GM19438 (cell line): Measurements from ENCODE around the gene KIF26B.

Experiments used
- ATAC-seq: cut with Tn5 transposase; IDR thresholded peaks from one replicate; pipeline ENCODE4 v1.9.1; 2021; ENCODE audit warnings: low read depth; ENCODE audit not compliant: unreplicated experiment

The KIF26B gene

DNA sequence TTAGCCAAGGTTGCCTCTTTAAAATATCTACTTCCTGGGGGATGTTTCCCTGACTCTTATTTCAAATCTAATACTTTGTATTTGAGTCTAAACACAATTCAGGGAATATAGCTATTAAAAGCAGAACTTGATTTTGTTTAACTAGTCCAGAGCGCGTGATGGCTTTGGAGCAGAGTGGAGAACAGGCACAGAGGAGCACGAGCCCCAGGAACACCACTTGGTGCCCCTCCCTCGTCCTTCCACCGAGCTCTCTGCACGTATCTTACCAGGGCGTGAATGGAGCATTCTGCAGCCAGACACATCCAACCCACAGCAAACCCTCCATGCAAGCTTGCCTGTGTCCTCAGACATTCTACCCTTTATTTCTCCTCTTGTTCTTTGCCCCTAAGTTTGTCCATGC lies 14.1 kb downstream of the KIF26B start:
- no peak for ATAC-seq

DNA sequence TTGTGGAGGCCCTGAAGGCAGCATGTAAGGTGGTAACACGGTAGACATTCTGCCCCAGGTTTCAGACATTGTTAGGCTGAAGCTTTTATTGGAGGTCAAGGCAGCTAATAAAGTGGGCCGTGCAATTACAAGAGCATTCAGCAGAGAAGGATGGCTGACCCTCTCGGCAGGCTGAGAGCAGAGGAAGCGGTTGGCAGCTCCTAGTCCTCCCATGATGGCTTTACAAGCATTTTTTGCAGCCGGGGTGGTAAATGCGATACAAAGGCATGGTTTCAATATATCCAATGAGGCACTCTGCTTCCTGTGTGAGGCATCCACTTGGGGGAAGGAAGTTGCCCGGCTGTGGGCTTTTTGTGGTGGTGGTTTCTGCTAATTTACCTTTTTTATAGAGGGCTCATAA lies 14.6 kb downstream of the KIF26B start:
- ATAC-seq: no peak

DNA sequence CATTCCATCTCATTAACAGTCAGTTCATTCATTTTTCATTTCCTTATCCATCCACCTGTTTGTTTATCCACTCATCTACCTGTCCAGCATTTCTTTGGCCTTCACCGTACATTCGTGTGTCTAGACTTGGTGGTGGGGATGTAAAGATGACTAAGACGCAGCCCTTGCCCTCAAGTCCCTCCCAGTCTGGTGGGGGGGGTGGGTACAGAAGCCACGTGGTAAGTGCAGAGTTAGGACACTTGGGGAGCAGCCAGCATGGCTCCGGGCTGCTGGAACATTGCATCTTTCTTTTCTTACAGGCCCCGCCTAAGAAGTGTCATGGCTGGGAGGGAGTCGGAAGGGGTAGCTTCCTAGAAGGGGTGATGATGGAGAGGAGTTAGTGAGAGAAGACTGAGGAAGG lies 17.2 kb downstream of the KIF26B start:
- ATAC-seq: no peak

DNA sequence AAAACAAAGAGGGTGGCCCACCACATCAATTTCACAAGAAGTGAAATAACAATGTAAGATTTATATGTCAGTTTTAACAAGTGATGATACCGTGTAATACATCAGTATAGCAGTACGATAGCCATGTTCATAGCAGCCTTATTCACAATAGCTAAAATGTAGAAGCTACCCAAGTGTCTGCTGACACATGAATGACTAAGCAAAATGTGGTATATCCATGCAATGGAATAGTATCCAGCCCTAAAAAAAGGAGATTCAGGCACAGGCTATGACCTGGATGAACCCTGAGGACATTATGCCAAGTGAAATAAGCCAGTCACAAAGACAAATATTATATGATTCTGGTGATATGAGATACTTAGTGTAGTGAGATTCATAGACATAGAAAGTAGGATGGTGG lies 18.0 kb downstream of the KIF26B start:
- ATAC-seq: no peak

DNA sequence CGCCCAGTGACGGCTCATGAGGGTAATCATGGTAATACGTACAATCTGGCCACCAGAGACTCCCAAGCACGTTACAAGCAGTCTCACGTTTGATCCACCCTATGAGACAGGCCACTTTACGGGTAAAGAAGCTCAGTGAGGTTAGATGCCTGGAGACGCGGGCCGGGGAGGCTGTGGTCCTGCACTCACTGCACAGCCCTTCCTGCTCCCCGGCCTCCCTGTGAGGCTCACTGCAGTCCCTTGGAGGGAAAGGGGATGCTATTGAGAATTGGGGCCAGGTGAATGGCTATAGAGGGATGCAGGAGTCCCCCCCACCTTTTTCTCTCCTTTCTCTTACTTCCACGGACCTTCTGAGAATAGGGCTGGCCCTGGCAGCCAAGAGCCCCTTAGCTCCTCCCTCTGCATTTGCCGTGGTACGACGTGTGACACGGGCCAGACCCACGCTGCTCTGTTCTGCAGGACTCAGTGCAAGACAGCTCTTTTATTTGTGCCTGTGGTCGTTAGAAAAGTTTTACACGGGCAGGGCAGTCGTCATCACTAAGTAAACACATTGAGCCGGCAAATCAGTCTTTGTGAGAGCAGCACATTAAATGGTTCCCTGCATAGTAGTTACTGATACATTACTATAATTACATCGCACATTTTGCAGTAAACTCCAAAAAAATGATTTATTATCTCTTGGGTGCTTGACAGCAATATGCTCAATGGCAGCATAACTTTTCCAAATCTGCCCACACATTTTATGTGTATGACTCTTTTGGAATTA lies 18.8 kb downstream of the KIF26B start:
- no peak for ATAC-seq

DNA sequence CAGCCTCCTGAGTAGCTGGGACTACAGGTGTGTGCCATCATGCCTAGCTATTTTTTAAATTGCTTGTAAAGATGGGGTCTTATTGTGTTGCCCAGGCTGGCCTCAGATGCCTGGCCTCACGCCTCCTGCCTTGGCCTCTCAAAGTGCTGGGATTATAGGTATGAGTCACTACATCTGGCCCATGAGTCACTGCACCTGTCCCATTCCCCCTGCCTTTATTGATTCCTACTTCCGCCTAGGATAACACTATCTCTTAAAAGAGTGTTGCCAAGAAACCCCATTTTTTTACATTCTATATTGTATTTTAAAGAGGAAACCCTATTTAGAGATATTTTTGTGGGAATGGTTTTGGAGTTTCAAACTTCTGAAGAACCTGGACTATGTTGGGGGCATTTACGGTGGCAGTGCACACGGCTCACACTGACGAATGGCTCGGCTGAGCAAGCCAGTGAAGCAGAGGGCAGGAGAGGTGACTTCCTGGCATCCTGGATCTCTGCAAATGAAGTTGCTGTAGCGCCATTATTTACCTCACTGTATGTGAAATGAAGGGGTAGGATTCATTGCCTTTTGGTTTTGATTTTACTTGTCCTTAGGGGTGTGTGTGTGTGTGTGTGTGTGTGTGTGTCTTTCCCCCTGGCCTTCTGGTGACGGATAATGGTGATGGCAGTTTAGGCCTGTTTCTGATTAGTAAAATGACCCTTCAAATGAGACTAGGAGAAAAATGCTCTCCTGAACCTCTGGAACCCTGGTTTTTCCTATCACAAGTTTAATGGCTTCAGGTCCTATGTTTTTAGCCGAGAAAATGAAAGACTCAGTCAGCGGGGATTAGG lies 22.5 kb downstream of the KIF26B start:
- ATAC-seq: no peak

DNA sequence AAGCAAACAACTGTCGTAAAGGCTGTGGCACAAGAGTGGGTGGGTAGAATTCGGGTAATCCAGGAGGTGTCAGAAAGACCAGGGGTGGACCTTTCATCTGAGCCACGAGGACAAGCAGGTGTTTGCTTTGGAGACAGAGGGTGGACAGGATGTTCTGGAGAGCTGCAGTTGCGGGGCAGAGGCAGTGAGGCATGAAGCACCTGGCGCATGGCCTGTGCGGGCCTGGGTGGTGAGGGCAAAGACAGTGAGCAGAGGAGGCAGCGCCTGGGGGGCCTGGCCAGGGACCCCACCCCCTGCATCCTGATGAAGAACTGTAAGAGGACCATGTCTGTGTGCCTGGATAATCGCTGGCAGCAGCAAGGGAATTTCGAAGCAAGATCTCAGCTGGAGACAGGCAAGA lies 24.9 kb downstream of the KIF26B start:
- no peak for ATAC-seq

DNA sequence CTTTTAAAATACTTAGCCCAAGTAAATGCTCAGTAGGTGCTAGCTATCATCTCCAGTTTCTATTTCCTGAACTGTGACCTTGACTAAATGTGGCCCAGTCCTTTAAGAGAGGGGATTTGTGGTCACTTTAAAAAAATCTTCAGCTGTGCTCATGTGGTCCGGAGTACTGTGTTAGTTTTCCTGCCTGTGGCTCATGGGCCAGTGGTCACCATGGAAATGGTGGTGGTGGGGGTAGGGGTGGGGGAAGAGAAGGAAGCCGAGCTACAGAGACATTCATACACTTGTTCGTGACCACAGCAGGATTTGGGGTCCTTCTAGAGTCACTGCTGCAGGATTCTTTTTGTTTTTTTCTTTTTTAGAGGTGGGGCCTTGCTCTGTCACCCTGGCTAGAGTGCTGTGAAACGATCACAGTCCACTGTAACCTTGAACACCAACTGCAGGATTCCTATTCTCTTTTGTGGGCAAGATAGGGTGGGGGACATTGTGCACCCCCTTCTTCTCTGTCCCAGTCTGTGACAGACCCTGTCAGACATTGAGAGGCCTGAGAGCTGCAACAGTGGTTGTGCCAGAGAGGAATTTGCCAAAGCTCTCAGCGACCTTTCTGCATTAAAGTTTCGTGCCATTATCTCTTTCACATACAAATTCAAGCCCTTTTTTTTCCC lies 25.8 kb downstream of the KIF26B start:
- ATAC-seq: no peak

DNA sequence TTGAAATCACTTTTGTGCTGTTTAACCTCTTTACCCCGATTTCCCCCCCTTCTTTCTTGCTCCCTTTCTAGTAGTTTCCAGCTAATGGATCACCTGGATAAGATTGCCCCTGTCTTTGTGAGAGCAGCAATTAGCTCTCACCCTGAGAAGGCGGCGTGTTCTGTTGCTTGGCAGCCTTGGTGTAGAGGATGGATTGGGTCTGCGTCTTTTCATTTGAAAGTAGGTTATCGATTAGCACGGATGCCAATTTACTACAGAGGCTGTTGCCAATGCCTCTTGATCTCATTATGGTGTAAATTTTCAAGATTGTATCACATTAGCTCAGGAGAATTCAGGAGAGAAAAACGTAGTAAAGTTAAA lies 26.4 kb downstream of the KIF26B start:
- no peak for ATAC-seq

DNA sequence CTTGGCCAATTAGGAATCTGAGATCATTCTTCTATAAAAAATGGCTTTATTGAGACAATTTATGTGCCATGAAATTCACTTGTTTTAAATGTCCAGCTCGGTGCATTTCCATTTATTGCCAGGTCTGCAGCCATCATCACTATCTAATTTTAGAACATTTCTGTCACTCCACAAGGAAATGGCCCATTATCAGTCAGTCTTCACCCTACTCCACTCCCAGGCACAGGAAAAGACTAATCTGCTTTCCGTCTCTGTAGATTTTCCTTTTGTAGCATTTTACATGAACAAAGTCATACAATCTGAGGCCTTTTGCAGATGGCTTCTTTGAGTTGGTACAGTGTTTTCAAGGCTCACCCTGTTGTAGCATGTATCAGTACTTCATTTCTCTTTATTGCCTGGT lies 27.2 kb downstream of the KIF26B start:
- no peak for ATAC-seq

DNA sequence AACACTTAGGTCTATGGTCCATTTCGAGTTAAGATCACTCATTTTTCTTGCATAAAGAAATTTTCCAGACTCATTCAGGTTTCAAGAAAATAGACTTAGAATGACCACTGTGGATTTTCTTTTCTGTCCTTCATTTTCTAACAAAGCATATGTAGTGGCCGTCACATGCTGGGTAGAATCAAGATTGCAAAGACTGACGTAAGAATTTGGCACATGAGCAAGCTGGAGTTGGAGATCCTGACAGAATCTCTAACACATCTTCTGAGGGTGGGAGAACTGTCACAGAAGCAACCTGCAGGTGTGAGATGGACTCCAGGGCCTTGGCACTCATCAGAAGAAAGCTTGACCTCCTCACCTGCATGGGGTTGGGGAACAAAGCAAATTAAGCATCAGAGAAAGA lies 28.6 kb downstream of the KIF26B start:
- ATAC-seq: no peak

DNA sequence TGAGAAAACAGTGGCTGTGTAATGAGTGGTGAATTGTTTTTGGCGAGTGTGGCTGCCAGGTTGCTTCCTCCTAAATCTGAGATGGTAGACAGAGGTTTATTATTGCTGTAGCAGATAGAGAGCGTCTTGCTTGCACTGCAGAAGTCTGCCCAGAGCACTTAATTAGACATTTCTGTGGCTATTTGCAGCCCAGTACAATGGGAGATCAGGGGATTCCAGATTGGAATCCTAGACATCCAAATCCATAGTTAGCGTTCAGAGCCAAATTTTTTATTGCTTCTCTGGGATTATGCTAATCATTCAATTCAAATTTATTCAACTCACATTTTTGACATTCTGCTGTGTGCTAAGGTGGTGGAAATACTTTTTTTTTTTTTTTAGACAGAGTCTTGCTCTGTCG lies 30.0 kb downstream of the KIF26B start:
- ATAC-seq: no peak

DNA sequence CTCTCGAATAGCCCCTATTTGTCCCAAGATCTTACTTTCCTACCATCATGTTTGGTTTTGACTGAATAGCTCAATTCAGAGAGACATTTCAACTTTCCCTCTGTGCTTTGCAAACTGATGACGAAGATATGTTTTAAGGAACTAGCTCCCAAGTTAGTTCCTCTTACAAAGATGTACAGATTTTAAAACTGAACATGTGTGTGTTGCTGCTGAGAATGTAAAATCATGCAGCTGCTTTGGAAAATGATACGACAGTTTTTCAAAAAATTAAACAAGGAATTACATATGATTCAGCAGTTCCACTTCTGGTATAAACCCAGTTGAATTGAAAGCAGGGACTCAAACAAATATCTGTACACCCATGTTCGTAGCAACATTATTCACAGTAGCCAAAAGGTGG lies 33.6 kb downstream of the KIF26B start:
- no peak for ATAC-seq

DNA sequence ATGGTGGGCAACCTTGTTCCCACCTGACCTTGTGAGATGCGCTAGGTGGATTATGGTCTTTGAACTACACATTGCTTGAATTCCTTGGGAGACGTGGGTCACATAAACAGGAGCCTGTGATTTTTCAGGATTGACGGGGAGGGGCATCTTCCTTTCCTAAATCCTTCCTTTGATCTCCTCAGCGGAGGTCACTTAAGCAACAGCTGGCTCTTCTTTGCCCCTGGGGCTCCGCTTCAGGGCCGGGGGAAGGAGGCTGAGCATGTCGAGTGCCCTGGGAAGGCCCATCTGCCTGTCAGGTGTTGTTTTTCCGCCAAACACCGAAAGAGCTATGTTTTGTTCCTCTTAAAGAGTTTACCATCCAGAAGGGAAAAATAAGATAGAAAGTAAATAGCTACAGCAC lies 40.6 kb downstream of the KIF26B start:
- no peak for ATAC-seq

DNA sequence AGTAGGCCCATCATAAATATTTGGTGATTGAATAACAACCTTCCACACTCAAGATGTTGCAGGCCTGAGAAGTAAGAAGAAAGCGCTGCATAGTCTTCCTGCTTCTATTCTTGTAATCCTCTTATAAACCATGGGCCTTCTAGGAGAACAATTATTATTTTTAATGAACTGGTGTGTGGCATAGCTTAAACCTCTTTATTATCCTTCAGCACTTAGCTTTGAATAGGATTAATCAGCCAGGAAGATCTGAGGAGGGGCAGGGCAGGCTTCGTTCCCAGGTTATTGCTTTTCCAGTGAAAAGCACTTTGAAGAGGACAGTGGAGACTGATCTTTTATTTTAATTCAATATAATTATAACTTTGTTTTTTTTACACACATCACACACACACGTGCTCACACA lies 42.3 kb downstream of the KIF26B start:
- no peak for ATAC-seq

DNA sequence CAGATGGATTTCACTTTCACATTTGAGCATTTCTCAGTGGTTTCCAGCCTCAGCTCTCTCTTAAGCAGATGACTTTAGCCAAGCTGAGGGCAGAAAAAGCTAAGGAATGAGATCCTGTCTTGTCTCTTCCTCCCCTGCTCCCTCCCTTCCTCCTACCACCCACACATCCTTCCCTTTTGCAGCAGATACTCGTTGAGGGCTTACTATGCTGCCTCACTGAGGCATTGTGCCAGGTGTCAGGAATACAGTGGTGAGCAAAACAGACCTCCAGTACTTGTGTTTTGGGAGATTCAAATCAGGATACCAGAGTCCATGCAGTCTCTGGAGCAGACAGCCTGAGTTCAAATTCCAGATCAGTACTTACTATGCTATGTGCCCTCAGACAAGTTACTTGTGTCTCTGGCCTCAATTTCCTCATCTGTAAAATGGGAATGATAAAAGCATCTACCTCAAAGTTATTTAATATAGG lies 43.2 kb downstream of the KIF26B start:
- no peak for ATAC-seq

DNA sequence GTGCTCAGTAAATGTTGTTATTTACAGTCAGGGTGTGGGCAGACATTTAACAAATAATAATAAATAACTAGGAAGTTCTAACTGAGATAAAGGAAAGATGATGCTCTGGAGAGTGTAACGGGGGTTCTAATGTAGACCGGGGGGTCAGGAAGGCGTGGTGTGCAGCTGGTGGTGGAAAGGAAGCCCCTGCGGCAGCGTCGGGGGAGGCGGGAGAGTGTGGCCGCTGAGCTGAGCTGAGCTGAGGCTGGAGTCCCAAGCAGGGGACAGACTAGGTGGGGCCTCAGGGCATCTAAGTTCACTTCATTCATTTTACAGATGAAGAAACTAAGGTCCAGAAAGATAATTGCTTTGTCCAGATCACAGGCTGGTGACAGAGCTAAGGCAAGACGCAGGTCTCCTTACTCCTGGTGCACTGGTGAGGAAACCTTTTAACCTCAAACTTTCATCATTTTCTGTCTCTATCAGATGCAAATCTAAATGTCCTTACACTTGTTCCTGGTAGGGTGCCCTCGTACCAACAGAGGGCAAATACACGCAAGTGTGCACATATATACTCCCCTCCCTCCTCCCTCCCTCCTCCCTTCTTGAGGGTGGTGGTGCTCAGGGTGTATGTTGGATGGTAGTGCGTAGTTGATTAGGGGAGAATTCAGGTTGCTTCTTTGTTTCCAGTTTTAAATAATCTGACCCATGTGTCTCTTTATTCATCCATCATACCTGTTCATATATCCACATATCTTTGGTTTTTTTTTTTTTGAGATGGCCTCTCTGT lies 44.1 kb downstream of the KIF26B start:
- no peak for ATAC-seq

DNA sequence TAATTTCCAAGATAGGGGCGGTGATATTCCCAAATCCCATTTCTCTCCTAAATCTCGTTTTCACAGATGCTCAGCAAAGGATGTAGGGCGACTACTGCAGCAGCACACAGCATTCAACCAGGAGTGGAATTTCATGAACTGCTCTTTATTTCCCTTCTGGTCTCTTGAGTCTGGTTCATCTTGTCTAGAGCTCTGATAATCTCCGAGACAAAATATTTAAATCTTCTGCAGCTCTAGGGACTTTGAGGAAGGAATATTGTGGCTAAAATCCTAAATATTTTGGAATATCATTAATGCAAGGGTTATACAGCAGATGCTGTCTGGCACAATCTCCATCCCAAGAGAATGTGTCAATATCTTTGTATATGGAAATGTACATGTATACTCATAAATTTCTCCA lies 45.4 kb downstream of the KIF26B start:
- ATAC-seq: no peak

DNA sequence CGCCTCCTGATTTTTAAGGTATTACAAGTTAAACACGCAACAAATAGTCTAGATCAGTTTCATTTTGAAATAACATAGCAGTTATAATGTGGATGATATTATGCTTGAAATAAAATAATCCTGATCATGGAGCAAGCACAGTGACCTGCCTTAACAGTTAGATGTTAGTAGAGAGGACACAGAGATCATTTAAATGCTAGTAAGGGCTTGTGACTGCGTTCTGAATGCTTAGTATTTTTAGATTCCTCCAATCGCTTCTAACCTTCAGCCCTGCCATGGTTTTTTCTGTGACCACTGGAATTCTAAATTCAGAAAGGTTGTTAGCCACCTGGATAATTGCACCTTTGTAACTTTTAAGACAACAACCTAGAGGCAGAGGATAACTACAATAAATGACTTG lies 46.4 kb downstream of the KIF26B start:
- ATAC-seq: no peak

DNA sequence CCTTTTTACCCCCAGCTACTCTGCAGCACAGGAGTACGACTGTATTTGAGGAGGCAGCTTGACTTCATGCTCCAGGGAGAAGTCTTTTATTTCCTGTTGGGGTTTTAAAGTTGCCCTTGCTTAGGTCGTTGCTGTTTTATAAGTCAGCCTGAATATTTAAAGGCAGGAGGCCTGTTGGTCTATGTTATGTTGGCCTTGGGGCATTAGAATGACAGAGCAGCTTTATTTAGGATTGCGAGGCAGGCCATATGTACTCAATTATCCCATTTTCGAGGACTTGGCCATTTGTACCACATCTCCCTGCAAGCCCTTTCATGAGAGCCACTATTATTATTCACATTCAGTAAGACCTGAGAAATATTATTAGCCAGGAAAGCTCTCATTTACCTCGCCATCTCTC lies 47.0 kb downstream of the KIF26B start:
- ATAC-seq: no peak

DNA sequence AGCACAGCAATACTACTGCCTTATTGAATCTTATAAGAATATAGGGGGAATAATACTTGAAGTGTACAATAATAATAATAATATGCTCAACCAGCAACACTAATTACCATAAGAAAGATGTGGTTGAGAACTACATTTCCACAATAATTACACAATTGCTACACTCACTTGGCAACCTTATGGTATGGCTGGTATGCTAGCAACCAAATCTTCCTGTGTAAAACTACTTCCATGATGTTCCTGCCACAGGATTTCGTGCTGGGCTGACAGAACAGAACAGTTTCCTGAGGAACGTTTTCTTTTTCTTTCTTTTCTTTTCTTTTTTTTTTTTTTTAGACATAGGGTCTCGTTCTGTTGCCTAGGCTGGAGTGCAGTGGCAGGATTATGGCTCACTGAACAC lies 50.6 kb downstream of the KIF26B start:
- ATAC-seq: no peak
